Testis (tissue), 2 donors: ENCODE data around the gene DPP10.

ENCODE experiments used
- CTCF ChIP-seq, 3 experiments: fragments of 450-650 bp in 2 of 3; fragments of 200-600 bp in 1 of 3; sonication (generic) in 1 of 3; IDR thresholded peaks; one replicate each; pipeline ENCODE4 v1.5.1; 2016 to 2019; ENCODE audit warnings: antibody characterized with exemption in 3 of 3, mild to moderate bottlenecking in 2 of 3, moderate library complexity in 1 of 3
- POLR2A ChIP-seq: fragments of 450-650 bp; IDR thresholded peaks from one replicate; pipeline ENCODE4 v1.6.1; 2017; ENCODE audit warnings: antibody characterized with exemption, mild to moderate bottlenecking, moderate library complexity

- no peak for TF ChIP-seq CTCF (IDR thresholded peaks at IDR 0.05)
- TF ChIP-seq POLR2A, result no peak
Measured at GRCh38 chr2:114553027-114553426, 110.6 kb downstream of the DPP10 start.
